ENCODE data around the gene ATF3. TPM values are rescaled to one million over a fixed set of nuclear protein-coding genes. Genes with fewer than 3 reads are reported as not detected.

Gene ATF3
- total RNA-seq, 1 experiment from 2014 or later = 335 TPM

DNA sequence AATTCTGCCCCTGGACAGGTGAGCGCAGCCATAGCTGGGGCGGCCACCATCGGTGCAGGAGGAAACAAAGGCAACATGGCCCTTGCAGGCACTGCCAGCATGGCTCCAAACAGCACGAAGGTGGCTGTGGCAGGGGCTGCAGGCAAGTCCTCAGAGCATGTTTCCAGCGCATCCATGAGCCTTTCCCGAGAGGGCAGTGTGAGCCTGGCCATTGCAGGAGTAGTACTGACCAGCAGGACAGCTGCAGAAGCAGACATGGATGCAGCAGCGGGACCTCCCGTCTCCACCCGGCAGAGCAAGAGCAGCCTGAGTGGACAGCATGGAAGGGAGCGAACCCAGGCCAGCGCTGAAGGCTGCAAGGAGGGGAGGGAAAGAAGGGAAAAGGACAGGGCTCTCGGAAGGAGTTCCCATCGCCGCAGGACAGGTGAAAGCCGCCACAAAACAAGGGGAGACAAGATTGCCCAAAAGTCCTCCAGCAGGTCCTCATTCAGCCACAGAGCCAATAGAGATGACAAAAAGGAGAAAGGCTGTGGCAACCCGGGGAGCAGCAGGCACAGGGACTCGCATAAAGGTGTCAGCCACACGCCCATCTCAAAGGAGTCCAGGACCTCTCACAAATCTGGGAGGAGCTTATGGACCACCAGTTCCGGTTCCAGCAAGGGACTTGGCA is 17.4 kb downstream of the ATF3 start:
- ChIA-PET CTCF (no interaction called here), POLR2A (ENCODE audit: unreplicated experiment) (no interaction called here)
- H3K9me3 ChIP-seq (ENCODE audit: low read length) = no peaks in the 10 kb centered on the region

DNA sequence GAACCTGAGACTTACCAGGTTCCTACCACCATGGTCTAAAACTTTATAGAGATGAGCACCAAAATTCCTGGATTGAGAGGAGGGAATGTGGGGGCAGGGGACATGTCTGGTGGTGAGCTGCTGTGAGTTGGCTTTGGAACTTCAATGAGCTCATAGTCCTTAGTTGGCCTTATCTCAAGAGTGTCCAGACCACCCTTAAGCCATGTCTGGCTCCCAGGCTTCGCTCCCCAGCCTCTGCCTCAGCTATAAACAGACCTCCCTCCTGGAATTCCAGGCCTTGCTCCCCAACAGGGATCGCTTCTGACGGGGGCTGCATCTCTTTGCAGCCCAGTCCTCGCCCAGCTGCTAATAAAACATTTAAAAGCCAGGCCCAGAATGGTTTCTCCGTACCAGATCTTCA is 19.5 kb downstream of the ATF3 start:
- no peak overlapping the region for H3K4me3 ChIP-seq (ENCODE audit: low read length)
- no peaks in the 10 kb centered on the region for H3K4me1 ChIP-seq (ENCODE audit: insufficient read depth, low read length)
- ATAC-seq (no peak), DNase-seq (no peak)
- ChIA-PET CTCF (interaction anchor here (0.6 to 0.7 kb wide), 2 partner anchors 70 to 287 kb away, joined by 3 read pairs; no protein-coding TSS in a partner anchor), POLR2A (ENCODE audit: unreplicated experiment) (no interaction called here)
- BruUV-seq (replicated peaks) = no TSS peak
- H3K27ac ChIP-seq (ENCODE audit: low read length) = no peak overlapping the region
- intact Hi-C loops (cut with micrococcal nuclease) = no loop called here
- no peaks in the 10 kb centered on the region for H3K36me3 ChIP-seq (ENCODE audit: low read depth, low read length)
- no peak overlapping the region for H3K4me2 ChIP-seq (ENCODE audit: low read length)
- H3K27me3 ChIP-seq (ENCODE audit: low read length) = no peaks in the 10 kb centered on the region
- H3K9ac ChIP-seq (ENCODE audit: low read length) = no peak overlapping the region
- no peaks in the 10 kb centered on the region for H3K9me3 ChIP-seq (ENCODE audit: low read length)
- H2AFZ ChIP-seq (ENCODE audit: low read length) = no peak overlapping the region
- TF ChIP-seq EZH2 (IDR thresholded peaks at IDR 0.05; ENCODE audit: low read length, unreplicated experiment) (no peak), EZH2phosphoT487 (IDR thresholded peaks at IDR 0.05; ENCODE audit: borderline replicate concordance, low read length) (no peak)
- TF ChIP-seq, protein P1, sequence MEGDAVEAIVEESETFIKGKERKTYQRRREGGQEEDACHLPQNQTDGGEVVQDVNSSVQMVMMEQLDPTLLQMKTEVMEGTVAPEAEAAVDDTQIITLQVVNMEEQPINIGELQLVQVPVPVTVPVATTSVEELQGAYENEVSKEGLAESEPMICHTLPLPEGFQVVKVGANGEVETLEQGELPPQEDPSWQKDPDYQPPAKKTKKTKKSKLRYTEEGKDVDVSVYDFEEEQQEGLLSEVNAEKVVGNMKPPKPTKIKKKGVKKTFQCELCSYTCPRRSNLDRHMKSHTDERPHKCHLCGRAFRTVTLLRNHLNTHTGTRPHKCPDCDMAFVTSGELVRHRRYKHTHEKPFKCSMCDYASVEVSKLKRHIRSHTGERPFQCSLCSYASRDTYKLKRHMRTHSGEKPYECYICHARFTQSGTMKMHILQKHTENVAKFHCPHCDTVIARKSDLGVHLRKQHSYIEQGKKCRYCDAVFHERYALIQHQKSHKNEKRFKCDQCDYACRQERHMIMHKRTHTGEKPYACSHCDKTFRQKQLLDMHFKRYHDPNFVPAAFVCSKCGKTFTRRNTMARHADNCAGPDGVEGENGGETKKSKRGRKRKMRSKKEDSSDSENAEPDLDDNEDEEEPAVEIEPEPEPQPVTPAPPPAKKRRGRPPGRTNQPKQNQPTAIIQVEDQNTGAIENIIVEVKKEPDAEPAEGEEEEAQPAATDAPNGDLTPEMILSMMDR (conservative IDR thresholded peaks at IDR 0.05; ENCODE audit: low read depth, low read length) = no peak
- H3F3A ChIP-seq (ENCODE audit: low read length, unreplicated experiment) = no peaks in the 10 kb centered on the region
- no peaks in the 10 kb centered on the region for H3K79me2 ChIP-seq (ENCODE audit: low read length)
- no peaks in the 10 kb centered on the region for H3K9me2 ChIP-seq (replicated peaks; ENCODE audit: low read length)
- no peaks in the 10 kb centered on the region for H4K20me1 ChIP-seq (ENCODE audit: low read length)

More for the DNA sequence above, 17.4 kb downstream of the ATF3 start:
- H2AFZ ChIP-seq (ENCODE audit: low read length) = no peak overlapping the region
- no peaks in the 10 kb centered on the region for H4K20me1 ChIP-seq (ENCODE audit: low read length)
- H3K4me2 ChIP-seq (ENCODE audit: low read length) = no peak overlapping the region
- intact Hi-C loops (cut with micrococcal nuclease) = no loop called here
- no peak overlapping the region for H3K27ac ChIP-seq (ENCODE audit: low read length)
- H3K79me2 ChIP-seq (ENCODE audit: low read length) = no peaks in the 10 kb centered on the region
- no peaks in the 10 kb centered on the region for H3K27me3 ChIP-seq (ENCODE audit: low read length)
- BruUV-seq (replicated peaks) = no TSS peak
- H3K4me1 ChIP-seq (ENCODE audit: insufficient read depth, low read length) = no peaks in the 10 kb centered on the region
- no peak for TF ChIP-seq EZH2phosphoT487 (IDR thresholded peaks at IDR 0.05; ENCODE audit: borderline replicate concordance, low read length)
- TF ChIP-seq, protein P1 (conservative IDR thresholded peaks at IDR 0.05; ENCODE audit: low read depth, low read length) = no peak
- TF ChIP-seq EZH2 (IDR thresholded peaks at IDR 0.05; ENCODE audit: low read length, unreplicated experiment) = no peak
- H3K36me3 ChIP-seq (ENCODE audit: low read depth, low read length) = no peaks in the 10 kb centered on the region
- H3K9me2 ChIP-seq (replicated peaks; ENCODE audit: low read length) = no peaks in the 10 kb centered on the region
- DNase-seq = no peak
- H3K9ac ChIP-seq (ENCODE audit: low read length) = no peak overlapping the region
- no peak for ATAC-seq
- no peaks in the 10 kb centered on the region for H3F3A ChIP-seq (ENCODE audit: low read length, unreplicated experiment)
- no peak overlapping the region for H3K4me3 ChIP-seq (ENCODE audit: low read length)

DNA sequence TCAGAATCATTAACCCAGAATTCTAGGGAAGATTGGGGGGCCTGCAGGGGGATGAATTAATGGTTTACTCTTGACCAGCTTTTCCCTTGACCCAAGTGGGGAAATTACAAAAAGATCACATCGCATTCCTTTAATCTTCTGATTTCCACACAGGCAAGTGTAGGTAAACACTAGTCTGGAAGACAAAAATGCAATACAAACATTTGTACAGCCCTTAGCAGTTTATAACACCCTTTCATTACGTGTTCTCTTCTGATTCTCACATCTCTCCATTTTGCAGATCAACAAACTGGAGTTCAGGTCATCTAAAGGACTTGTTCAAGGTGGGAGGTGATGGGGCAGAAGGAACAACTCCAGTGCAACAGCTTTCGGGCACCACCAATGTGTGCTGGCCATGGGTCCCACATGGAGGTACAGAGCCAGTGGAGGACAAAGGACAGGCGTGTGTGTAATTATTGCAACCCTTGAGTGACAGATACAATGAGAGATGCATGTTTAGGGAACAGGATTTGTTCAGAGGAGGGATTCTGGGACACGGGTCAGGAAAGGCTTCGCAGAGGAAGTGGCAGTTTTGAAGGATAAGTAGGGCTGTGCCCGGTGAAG is 20.4 kb downstream of the ATF3 start:
- intact Hi-C loops (cut with micrococcal nuclease) = no loop called here
- Histone ChIP-seq H3K9me3 (ENCODE audit: low read length) (no peaks in the 10 kb centered on the region), H3K9ac (ENCODE audit: low read length) (no peak overlapping the region), H3K4me2 (ENCODE audit: low read length) (no peak overlapping the region), H3F3A (ENCODE audit: low read length, unreplicated experiment) (no peaks in the 10 kb centered on the region), H3K9me2 (replicated peaks; ENCODE audit: low read length) (no peaks in the 10 kb centered on the region), H3K27me3 (ENCODE audit: low read length) (no peaks in the 10 kb centered on the region), H3K36me3 (ENCODE audit: low read depth, low read length) (no peaks in the 10 kb centered on the region), H2AFZ (ENCODE audit: low read length) (no peak overlapping the region), H3K4me3 (ENCODE audit: low read length) (no peak overlapping the region), H3K4me1 (ENCODE audit: insufficient read depth, low read length) (no peaks in the 10 kb centered on the region), H4K20me1 (ENCODE audit: low read length) (no peaks in the 10 kb centered on the region), H3K27ac (ENCODE audit: low read length) (no peak overlapping the region), H3K79me2 (ENCODE audit: low read length) (no peaks in the 10 kb centered on the region)
- ChIA-PET CTCF (no interaction called here), POLR2A (ENCODE audit: unreplicated experiment) (no interaction called here)
- ATAC-seq (no peak), DNase-seq (no peak)
- no TSS peak for BruUV-seq (replicated peaks)
- no peak for TF ChIP-seq EZH2 (IDR thresholded peaks at IDR 0.05; ENCODE audit: low read length, unreplicated experiment)
- TF ChIP-seq, protein P1 (conservative IDR thresholded peaks at IDR 0.05; ENCODE audit: low read depth, low read length) = no peak
- no peak for TF ChIP-seq EZH2phosphoT487 (IDR thresholded peaks at IDR 0.05; ENCODE audit: borderline replicate concordance, low read length)

Measured in PC-3 (cell line).